ENCODE measurements around the gene MKNK2.
"Not testable (repeated sequence)": the region's sequence is repeated elsewhere in the genome, so short reads cannot be mapped to it uniquely, and the experiment has no call there.

MKNK2 gene

DNA sequence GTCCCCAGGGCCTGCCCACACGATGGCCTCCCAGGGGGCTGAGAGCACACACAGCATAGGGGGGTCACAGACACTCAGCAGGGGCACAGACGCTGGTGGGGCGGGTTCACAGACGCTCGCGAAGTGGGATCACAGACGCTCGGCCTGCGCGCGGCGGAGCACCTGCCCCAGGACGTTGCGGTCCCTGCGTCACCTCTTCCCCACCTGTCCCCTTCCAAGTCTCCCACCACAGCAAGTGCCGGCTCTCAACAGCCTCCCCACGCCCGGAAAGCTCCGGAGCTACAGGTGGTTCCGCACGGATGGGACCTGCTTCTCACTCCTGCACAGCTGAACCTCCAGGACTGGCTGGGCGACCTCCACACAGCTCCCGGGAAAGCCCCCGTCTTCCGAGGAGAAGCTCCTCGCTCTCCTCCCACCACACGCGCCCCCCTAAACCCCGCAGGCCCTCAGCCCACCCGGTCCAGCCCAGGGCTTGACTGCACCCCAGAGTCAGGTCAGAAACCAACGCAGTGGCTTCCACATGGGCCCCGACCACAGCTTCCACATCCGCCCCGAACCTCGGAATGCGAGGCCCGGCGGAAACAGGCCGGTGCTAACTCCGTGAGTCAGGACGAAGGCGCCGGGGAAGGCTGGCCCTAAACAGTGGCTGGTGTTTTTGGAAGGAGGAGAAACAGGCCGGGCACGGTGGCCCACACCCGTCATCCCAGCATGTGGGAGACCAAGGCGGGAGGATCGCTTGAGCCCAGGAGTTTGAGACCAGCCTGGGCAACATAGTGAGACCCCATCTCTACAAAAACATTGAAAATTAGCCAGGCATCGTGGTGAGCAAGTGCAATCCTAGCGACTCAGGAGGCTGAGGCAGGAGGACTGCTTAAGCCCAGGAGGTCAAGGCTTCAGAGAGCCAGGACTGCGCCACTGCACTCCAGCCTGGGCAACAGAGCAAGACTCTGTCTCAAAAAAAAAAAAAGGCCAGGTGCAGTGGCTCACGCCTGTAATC lies 52.0 kb downstream of the MKNK2 start:
- DNase-seq: no peak
- no peak for TF ChIP-seq GATA1 (IDR thresholded peaks at IDR 0.05; ENCODE audit: low read depth, low read length)
- TF ChIP-seq POLR2A (IDR thresholded peaks at IDR 0.05; ENCODE audit: low read length): no peak

DNA sequence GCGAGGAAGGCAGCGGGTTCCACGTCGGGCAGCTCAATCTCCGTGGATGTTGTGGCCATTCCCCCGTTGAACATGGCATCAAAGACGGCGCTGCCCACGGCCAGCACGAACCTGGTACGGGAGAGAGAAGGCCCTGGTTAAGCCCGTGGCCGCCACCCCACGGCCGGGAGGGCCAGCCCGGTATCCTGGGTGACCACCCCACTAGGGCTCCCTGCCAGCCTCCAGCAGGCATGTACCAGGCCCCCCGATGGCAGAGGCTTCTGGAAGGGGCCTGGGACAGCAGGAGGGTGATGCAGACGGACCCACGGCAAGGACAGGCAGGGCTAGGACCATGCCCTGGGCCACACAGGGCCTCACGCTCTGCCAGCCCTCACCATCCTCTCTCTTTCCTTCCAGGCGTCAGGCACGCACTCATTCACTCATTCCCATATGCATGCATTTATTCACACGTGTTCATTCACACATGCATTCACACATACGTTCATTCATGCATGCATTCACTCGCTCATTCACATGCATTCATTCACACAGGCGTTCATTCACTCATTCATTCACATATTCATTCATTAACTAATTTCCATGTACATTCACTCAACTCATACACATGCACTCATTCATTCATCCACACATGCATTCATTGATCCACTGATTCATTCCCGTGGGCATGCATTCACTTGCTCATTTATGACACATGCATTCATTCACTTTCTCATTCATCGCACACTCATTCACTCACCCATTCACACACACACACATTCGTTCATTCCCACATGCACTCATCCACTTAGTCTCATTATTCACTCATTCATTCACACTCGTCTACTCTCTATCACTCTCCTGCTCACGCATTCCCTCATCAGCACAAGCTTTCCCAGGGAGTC lies 53.5 kb downstream of the MKNK2 start:
- DNase-seq: no peak
- TF ChIP-seq POLR2A (IDR thresholded peaks at IDR 0.05; ENCODE audit: low read length) (no peak), GATA1 (IDR thresholded peaks at IDR 0.05; ENCODE audit: low read depth, low read length) (no peak)

DNA sequence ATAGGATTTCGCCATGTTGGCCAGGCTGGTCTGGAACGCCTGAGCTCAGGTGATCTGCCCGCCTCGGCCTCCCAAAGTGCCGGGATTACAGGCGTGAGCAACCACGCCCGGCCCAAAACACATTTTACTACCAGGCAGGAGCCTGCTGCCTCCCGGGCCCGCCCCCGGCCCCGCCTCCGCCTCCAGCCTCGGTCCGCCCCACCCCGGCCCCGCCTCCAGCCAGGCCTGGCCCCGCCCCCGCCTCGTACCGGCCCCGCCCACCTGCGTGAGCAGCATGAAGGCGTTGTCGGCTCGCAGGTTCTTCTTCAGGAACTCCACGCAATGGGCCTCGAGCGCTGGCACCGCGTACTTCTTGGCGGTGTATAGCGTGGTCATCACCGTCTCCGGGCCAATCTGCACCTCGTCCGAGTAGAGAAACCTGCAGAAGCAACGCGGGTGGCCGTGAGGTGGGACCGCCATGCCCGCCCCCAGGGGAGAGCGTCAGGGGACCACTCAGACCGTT lies 58.2 kb downstream of the MKNK2 start:
- TF ChIP-seq POLR2A (IDR thresholded peaks at IDR 0.05; ENCODE audit: low read length): no peak
- no peak for TF ChIP-seq GATA1 (IDR thresholded peaks at IDR 0.05; ENCODE audit: low read depth, low read length)
- peak; percentile 28 to 33 for DNase-seq

DNA sequence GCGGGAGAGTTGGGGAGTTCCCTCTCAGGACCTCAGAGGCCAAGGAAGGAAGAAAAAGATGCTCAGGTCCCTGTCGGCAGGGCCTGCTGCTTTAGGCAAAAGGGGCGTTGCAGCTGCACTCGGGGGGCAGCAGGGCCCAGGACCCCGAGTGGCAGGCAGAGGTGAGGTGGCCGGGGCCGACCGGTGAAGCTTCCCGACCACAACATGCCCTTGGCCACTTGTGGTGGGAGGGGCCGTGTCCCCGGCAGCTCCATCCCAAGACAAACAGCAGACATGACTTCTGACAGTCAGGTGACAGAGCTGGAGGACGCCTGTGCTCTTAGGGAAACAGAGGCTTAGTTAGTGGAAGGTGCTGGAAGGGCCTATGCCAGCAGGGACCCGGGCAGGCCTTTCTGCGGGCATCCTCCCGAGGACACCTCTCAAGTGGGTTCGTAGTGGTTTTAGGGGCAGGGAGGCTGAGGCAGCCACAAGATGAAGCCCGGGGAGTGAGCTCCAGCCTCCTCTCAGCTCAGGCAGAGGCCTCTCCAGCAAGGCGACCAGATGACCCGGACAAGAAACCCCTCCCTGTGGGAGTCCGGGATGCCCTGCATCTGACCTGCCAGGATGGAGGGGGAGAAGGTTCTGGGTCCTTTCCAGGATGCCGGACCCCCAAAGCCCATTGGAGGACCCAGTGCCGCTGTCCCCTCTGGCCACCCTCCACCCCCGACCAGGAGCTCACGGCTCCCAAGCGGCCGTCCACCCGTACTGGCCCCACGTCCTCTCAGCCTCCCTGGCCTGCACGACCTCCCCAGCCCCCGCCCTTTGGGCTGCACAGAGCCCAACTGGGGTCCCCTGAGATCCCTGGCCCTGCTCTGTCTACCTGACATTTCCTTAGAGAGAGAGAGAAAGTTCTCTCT lies 59.8 kb downstream of the MKNK2 start:
- DNase-seq: no peak

DNA sequence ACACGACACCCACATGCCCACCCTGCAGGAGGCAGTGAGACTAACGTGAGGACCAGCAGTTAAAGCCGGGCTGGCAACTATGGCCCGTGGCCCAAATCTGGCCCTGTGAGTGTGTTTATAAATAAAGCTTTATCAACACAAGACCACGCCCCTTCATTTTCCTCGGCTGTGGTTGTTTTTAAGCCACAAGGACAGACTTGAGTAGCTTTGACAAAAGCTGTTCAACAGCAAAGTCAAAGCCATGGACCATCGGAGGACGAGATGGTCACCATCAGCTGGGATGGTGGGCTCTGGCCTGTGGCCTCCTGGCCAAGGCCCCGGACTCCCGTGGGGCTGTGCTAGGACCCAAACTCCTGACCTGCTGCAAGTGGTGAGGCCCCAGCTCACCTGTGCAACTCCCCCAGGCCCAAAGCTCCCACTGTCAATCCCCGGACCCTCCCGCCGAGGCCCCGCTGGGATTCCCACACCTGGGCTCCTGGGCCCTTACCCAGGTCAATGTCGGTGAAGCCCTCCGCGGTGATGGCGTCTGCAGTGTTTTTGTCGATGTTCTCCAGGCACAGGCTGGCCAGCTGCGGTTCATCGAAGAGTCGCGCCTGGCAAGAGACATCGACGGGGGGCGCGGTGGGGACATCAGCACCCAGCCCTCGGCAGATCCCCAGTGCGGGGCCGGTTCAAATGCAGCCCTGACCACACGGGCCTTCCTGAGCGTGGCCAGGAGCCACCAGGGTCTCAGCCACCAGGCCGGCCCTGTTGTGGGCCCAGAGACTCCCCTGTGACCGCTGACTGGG lies 60.6 kb downstream of the MKNK2 start:
- no peak for DNase-seq
- TF ChIP-seq GATA1 (IDR thresholded peaks at IDR 0.05; ENCODE audit: low read depth, low read length) (no peak), POLR2A (IDR thresholded peaks at IDR 0.05; ENCODE audit: low read length) (no peak)

More for the DNA sequence above, 59.8 kb downstream of the MKNK2 start:
- TF ChIP-seq POLR2A (IDR thresholded peaks at IDR 0.05; ENCODE audit: low read length) (no peak), GATA1 (IDR thresholded peaks at IDR 0.05; ENCODE audit: low read depth, low read length) (no peak)

DNA sequence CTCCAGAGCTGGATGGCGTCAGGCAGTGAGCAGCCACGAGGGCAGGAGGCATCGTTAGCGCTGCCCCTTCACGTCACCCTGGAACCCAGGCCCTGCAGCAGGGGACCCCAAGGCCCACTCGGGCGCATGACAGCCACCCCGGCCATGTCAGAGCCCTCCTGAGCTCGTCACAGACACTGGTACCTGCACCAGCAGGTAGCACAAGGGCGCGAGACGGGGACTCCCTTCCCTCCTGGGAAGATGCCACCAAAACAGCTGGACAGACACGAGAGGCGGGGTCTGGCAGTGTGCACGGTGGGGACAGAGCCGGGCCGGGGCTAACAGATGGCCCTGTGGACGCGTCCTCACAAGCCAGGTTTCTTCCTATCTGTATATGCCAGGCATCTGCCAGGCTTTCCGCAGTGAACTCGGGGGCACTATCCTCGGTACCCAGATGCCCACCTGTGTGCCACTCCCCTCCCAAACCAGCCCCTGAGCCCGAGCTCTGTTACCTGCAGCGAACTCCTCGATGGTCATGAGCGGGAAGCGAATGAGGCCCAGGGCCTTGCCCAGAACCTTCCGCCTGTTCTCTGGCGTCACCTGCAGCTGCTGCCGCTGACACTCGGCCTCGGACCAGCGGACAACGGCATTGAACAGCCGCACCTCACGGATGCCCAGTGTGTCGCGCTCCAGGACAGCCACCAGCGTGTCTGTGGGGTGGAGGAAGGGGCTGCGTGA lies 61.4 kb downstream of the MKNK2 start:
- no peak for DNase-seq
- no peak for TF ChIP-seq POLR2A (IDR thresholded peaks at IDR 0.05; ENCODE audit: low read length)
- TF ChIP-seq GATA1 (IDR thresholded peaks at IDR 0.05; ENCODE audit: low read depth, low read length): no peak

DNA sequence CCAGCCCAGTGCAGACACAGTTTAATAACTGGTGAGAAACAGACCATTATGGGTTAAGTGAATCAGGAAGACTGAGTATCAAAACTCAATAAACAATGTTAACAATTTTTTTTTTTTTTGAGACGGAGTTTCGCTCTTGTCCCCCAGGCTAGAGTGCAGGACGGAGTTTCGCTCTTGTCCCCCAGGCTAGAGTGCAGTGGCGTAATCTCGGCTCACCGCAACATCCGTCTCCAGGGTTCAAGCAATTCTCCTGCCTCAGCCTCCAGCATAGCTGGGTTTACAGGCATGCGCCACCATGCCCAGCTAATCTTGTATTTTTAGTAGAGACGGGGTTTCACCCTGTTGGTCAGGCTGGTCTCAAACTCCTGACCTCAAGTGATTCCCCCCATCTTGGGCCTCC lies 62.6 kb downstream of the MKNK2 start:
- DNase-seq: not testable (repeated sequence)
